H9 (cell line): Measurements from ENCODE around the gene UROS. TPM values are rescaled to one million over a fixed set of nuclear protein-coding genes. Genes with fewer than 3 reads are reported as not detected.

Experiments used
- DNase-seq: peaks from one replicate; pipeline ENCODE4 v3.0.0-alpha.2; 2017
- H2AFZ ChIP-seq: one replicate; pipeline ENCODE4 v1.6.1; 2013; ENCODE audit warnings: mild to moderate bottlenecking, low read length, control low read depth, moderate library complexity
- H2AK5ac ChIP-seq: 2 replicates; pipeline ENCODE4 v1.6.1; 2013; ENCODE audit warnings: low read length, control low read depth, mixed read lengths; ENCODE audit not compliant: insufficient read length
- H2BK120ac ChIP-seq: one replicate; pipeline ENCODE4 v1.6.1; 2013; ENCODE audit warnings: low read depth, mild to moderate bottlenecking, low read length, control low read depth, inconsistent platforms; ENCODE audit not compliant: poor library complexity, severe bottlenecking
- H2BK12ac ChIP-seq: 2 replicates; pipeline ENCODE4 v1.6.1; 2013; ENCODE audit warnings: low read length, control low read depth, mixed read lengths, low read depth; ENCODE audit not compliant: insufficient read length
- H2BK15ac ChIP-seq: 2 replicates; pipeline ENCODE4 v1.6.1; 2013; ENCODE audit warnings: low read depth, low read length, control low read depth
- H2BK20ac ChIP-seq: one replicate; pipeline ENCODE4 v1.6.1; 2013; ENCODE audit warnings: low read depth, mild to moderate bottlenecking, low read length, control low read depth, inconsistent platforms; ENCODE audit not compliant: poor library complexity, severe bottlenecking
- H2BK5ac ChIP-seq: 2 replicates; pipeline ENCODE4 v1.6.1; 2013; ENCODE audit warnings: low read length, control low read depth, mixed read lengths; ENCODE audit not compliant: insufficient read length
- H3K14ac ChIP-seq: 2 replicates; pipeline ENCODE4 v1.6.1; 2013; ENCODE audit warnings: low read length, control low read depth; ENCODE audit not compliant: insufficient read depth
- H3K18ac ChIP-seq: 2 replicates; pipeline ENCODE4 v1.6.1; 2013; ENCODE audit warnings: low read depth, mild to moderate bottlenecking, mixed read lengths, low read length, control low read depth; ENCODE audit not compliant: insufficient read length
- H3K23ac ChIP-seq: 2 replicates; pipeline ENCODE4 v1.6.1; 2013; ENCODE audit warnings: low read length, control low read depth, mixed read lengths, low read depth; ENCODE audit not compliant: insufficient read length
- H3K23me2 ChIP-seq: 2 replicates; pipeline ENCODE4 v1.6.1; 2013; ENCODE audit warnings: low read depth, mild to moderate bottlenecking, mixed read lengths, low read length, control low read depth; ENCODE audit not compliant: insufficient read length, poor library complexity, severe bottlenecking
- H3K27ac ChIP-seq: 2 replicates; pipeline ENCODE4 v1.5.1; 2013; ENCODE audit warnings: low read length, control low read depth, mixed read lengths, low read depth; ENCODE audit not compliant: insufficient read length
- H3K27me3 ChIP-seq: 2 replicates; pipeline ENCODE4 v1.6.1; 2013; ENCODE audit warnings: low read length, control low read depth, inconsistent platforms; ENCODE audit not compliant: insufficient read depth
- H3K4ac ChIP-seq: 2 replicates; pipeline ENCODE4 v1.6.1; 2013; ENCODE audit warnings: low read depth, mild to moderate bottlenecking, control low read depth, inconsistent platforms, low read length, moderate library complexity
- H3K4me1 ChIP-seq: 2 replicates; pipeline ENCODE4 v1.6.1; 2013; ENCODE audit warnings: low read length, control low read depth, inconsistent platforms; ENCODE audit not compliant: insufficient read depth
- H3K4me2 ChIP-seq: 2 replicates; pipeline ENCODE4 v1.6.1; 2013; ENCODE audit warnings: low read length, control low read depth, mixed read lengths; ENCODE audit not compliant: insufficient read length, insufficient read depth
- H3K56ac ChIP-seq: 2 replicates; pipeline ENCODE4 v1.6.1; 2013; ENCODE audit warnings: low read depth, mild to moderate bottlenecking, mixed read lengths, low read length, control low read depth; ENCODE audit not compliant: insufficient read length
- H3K79me1 ChIP-seq: 2 replicates; pipeline ENCODE4 v1.6.1; 2013; ENCODE audit warnings: low read depth, mild to moderate bottlenecking, moderate library complexity, low read length, control low read depth, inconsistent platforms; ENCODE audit not compliant: insufficient read depth, poor library complexity, severe bottlenecking
- H3K79me2 ChIP-seq: 2 replicates; pipeline ENCODE4 v1.6.1; 2013; ENCODE audit warnings: low read length, control low read depth, inconsistent platforms; ENCODE audit not compliant: insufficient read depth
- H3K9ac ChIP-seq: 2 replicates; pipeline ENCODE4 v1.6.1; 2013; ENCODE audit warnings: low read length, control low read depth, mixed read lengths; ENCODE audit not compliant: insufficient read length; ENCODE audit errors: extremely low read depth
- H3K9me3 ChIP-seq: one replicate; pipeline ENCODE4 v1.6.1; 2013; ENCODE audit warnings: low read depth, low read length, inconsistent platforms; ENCODE audit not compliant: control insufficient read depth
- H3T11ph ChIP-seq: one replicate; pipeline ENCODE4 v1.6.1; 2013; ENCODE audit warnings: mild to moderate bottlenecking, low read length, control low read depth, inconsistent platforms
- H4K20me1 ChIP-seq: one replicate; pipeline ENCODE4 v1.6.1; 2013; ENCODE audit not compliant: control insufficient read depth, insufficient read length, insufficient read depth
- H4K5ac ChIP-seq: 2 replicates; pipeline ENCODE4 v1.6.1; 2013; ENCODE audit warnings: low read depth, mild to moderate bottlenecking, mixed read lengths, low read length, control low read depth; ENCODE audit not compliant: insufficient read length
- H4K8ac ChIP-seq: replicated peaks from 2 replicates; pipeline ENCODE4 v1.6.1; 2013; ENCODE audit warnings: low read length, control low read depth, mixed read lengths, low read depth; ENCODE audit not compliant: insufficient read length
- H4K91ac ChIP-seq: 2 replicates; pipeline ENCODE4 v1.6.1; 2013; ENCODE audit warnings: low read depth, mild to moderate bottlenecking, moderate library complexity, mixed read lengths, low read length, control low read depth; ENCODE audit not compliant: insufficient read length
- H3K27ac Mint-ChIP-seq, 3 experiments: 2 replicates in 2 of 3; 3 replicates in 1 of 3; pipeline ENCODE4 v1.8.0; 2020 to 2021; ENCODE audit warnings: mixed read lengths in 3 of 3, mild to moderate bottlenecking in 1 of 3, moderate library complexity in 1 of 3
- H3K27me3 Mint-ChIP-seq: 2 replicates; pipeline ENCODE4 v1.8.0; 2021; ENCODE audit warnings: low read depth, mild to moderate bottlenecking, moderate library complexity, mixed read lengths
- H3K36me3 Mint-ChIP-seq, 3 experiments: 2 replicates in 2 of 3; 3 replicates in 1 of 3; pipeline ENCODE4 v1.8.0; 2020 to 2021; ENCODE audit warnings: low read depth in 3 of 3, mixed read lengths in 3 of 3; ENCODE audit not compliant: insufficient read depth in 1 of 3
- H3K4me1 Mint-ChIP-seq, 2 experiments: 2 replicates each; pipeline ENCODE4 v1.8.0; 2020; ENCODE audit warnings: mixed read lengths in 2 of 2
- H3K4me3 Mint-ChIP-seq, 2 experiments: 2 replicates in 1 of 2; 3 replicates in 1 of 2; pipeline ENCODE4 v1.8.0; 2020 to 2021; ENCODE audit warnings: mild to moderate bottlenecking in 2 of 2, mixed read lengths in 2 of 2, moderate library complexity in 1 of 2
- H3K9me3 Mint-ChIP-seq, 2 experiments: 2 replicates in 1 of 2; 3 replicates in 1 of 2; pipeline ENCODE4 v1.8.0; 2020; ENCODE audit warnings: mild to moderate bottlenecking in 2 of 2, mixed read lengths in 2 of 2, moderate library complexity in 1 of 2
- WGBS: extraction: QIAGEN DNeasy Blood & Tissue Kit; methylation state at CpG from one replicate; pipeline ENCODE4 v1.1.7; 2013; ENCODE audit warnings: missing lambda C conversion rate, low lambda C conversion rate, mixed read lengths; ENCODE audit not compliant: insufficient read length; ENCODE audit errors: extremely low coverage; 5-methylcytosine and 5-hydroxymethylcytosine counted together
- total RNA-seq: library from RNA; stranded (reverse); gene quantifications from 2 replicates; pipeline ENCODE4 v1.2.1, GENCODE V29; 2021
- TF ChIP-seq, protein P1 (sequence below): fragments of 200-600 bp; sonication (generic); conservative IDR thresholded peaks from 3 replicates; pipeline ENCODE4 v1.8.0; 2021; ENCODE audit warnings: antibody characterized with exemption, mild to moderate bottlenecking

The UROS gene
- total RNA-seq, 1 experiment from 2014 or later = 42.3 TPM

DNA sequence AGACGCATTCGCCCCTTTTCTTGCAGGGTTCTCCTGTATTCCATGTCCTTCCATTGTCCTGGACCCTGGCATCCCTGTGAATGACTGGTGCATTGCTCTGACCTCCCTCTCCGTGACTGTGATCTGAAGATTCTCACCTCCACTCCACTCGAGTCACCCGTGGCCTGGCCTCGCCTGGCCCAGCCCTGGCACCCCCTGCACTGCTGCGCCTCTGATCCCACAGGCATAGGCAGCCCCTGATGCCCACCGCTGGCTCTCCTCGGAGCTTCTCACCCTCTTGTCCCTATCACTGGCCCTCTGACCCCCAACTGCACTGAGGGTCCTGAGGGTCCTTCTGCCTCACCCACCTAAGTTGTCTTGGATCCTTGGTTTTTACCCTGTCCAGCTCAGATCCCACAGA is 45.3 kb downstream of the UROS start:
- Histone ChIP-seq H3K4ac (no peak overlapping the region), H2BK20ac (no peak overlapping the region), H4K20me1 (no peaks in the 10 kb centered on the region), H3K14ac (no peak overlapping the region), H3K27me3 (no peaks in the 10 kb centered on the region), H3K18ac (no peak overlapping the region), H4K91ac (no peak overlapping the region), H2AFZ (no peak overlapping the region), H3K4me2 (no peak overlapping the region), H3T11ph (no peak overlapping the region), H2BK120ac (no peak overlapping the region), H3K79me1 (no peaks in the 10 kb centered on the region), H3K9ac (no peak overlapping the region), H2AK5ac (no peak overlapping the region), H3K4me1 (no peaks in the 10 kb centered on the region), H3K23ac (no peak overlapping the region), H3K23me2 (no peaks in the 10 kb centered on the region), H4K8ac (no peak overlapping the region), H4K5ac (no peak overlapping the region), H2BK12ac (no peak overlapping the region), H3K27ac (no peak overlapping the region), H3K79me2 (no peaks in the 10 kb centered on the region), H3K56ac (no peak overlapping the region), H3K9me3 (no peaks in the 10 kb centered on the region), H2BK5ac (no peak overlapping the region), H2BK15ac (no peak overlapping the region)
- no CpG with 5 or more reads among the region's 9 CpGs for WGBS
- TF ChIP-seq, protein P1, sequence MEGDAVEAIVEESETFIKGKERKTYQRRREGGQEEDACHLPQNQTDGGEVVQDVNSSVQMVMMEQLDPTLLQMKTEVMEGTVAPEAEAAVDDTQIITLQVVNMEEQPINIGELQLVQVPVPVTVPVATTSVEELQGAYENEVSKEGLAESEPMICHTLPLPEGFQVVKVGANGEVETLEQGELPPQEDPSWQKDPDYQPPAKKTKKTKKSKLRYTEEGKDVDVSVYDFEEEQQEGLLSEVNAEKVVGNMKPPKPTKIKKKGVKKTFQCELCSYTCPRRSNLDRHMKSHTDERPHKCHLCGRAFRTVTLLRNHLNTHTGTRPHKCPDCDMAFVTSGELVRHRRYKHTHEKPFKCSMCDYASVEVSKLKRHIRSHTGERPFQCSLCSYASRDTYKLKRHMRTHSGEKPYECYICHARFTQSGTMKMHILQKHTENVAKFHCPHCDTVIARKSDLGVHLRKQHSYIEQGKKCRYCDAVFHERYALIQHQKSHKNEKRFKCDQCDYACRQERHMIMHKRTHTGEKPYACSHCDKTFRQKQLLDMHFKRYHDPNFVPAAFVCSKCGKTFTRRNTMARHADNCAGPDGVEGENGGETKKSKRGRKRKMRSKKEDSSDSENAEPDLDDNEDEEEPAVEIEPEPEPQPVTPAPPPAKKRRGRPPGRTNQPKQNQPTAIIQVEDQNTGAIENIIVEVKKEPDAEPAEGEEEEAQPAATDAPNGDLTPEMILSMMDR = no peak
- Mint-ChIP-seq H3K9me3 (peaks cover 0 to 9% of the 10 kb centered on the region in 2 experiments), H3K27me3 (peaks cover 9% of the 10 kb centered on the region), H3K36me3 (no peaks in the 10 kb centered on the region; a peak in 1 of 7 replicates), H3K27ac (no peak overlapping the region), H3K4me1 (no peaks in the 10 kb centered on the region), H3K4me3 (no peak overlapping the region)
- DNase-seq = no peak
